Measurements from ENCODE around the gene PSKH1. TPM values are rescaled to one million over a fixed set of nuclear protein-coding genes. Genes with fewer than 3 reads are reported as not detected.

Gene PSKH1
- total and polyA plus RNA-seq, 2 experiments from 2014 or later: 29.2 to 44.6 TPM

GRCh38 chr16:67858500-67858899 is 34.6 kb upstream of the PSKH1 start:
- peaks cover 95% of the 10 kb centered on the region for H3K79me2 ChIP-seq
- 85% methylated on average over 4 of the region's 4 CpGs for WGBS (ENCODE audit: low lambda C conversion rate, missing lambda C conversion rate)
- no peak overlapping the region for H2AFZ ChIP-seq
- no peak overlapping the region for H3K4me3 ChIP-seq
- H3K27me3 ChIP-seq: no peaks in the 10 kb centered on the region
- peak overlapping the region; percentile 49 for H3K4me2 ChIP-seq
- DNase-seq (ENCODE audit: low spot score): peak; percentile 44
- no peaks in the 10 kb centered on the region for H3K36me3 ChIP-seq (replicated peaks; ENCODE audit: insufficient read depth, low read depth)
- H3K9me2 ChIP-seq (replicated peaks; ENCODE audit: insufficient read depth): no peaks in the 10 kb centered on the region
- H3K27ac ChIP-seq: peak overlapping the region; percentile 97
- H3K4me1 ChIP-seq (ENCODE audit: insufficient read depth): peaks cover 25% of the 10 kb centered on the region
- no peaks in the 10 kb centered on the region for H3K9me3 ChIP-seq (ENCODE audit: low read depth)
- no peak for TF ChIP-seq EZH2 (IDR thresholded peaks at IDR 0.05; ENCODE audit: borderline replicate concordance)
- peaks cover 87% of the 10 kb centered on the region for H4K20me1 ChIP-seq (ENCODE audit: insufficient read depth, poor library complexity, severe bottlenecking)

GRCh38 chr16:67860589-67861398 is 32.3 kb upstream of the PSKH1 start:
- H3K4me1 ChIP-seq (ENCODE audit: insufficient read depth): peaks cover 19% of the 10 kb centered on the region
- no peak overlapping the region for H3K4me2 ChIP-seq
- DNase-seq (ENCODE audit: low spot score): no peak
- TF ChIP-seq EZH2 (IDR thresholded peaks at IDR 0.05; ENCODE audit: borderline replicate concordance): no peak
- TF ChIP-seq EZH2phosphoT487 (IDR thresholded peaks at IDR 0.05; ENCODE audit: low read depth, severe bottlenecking, unreplicated experiment): no peak
- TF ChIP-seq, protein P1, sequence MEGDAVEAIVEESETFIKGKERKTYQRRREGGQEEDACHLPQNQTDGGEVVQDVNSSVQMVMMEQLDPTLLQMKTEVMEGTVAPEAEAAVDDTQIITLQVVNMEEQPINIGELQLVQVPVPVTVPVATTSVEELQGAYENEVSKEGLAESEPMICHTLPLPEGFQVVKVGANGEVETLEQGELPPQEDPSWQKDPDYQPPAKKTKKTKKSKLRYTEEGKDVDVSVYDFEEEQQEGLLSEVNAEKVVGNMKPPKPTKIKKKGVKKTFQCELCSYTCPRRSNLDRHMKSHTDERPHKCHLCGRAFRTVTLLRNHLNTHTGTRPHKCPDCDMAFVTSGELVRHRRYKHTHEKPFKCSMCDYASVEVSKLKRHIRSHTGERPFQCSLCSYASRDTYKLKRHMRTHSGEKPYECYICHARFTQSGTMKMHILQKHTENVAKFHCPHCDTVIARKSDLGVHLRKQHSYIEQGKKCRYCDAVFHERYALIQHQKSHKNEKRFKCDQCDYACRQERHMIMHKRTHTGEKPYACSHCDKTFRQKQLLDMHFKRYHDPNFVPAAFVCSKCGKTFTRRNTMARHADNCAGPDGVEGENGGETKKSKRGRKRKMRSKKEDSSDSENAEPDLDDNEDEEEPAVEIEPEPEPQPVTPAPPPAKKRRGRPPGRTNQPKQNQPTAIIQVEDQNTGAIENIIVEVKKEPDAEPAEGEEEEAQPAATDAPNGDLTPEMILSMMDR (IDR thresholded peaks at IDR 0.05; ENCODE audit: poor library complexity): no peak
- peaks cover 73% of the 10 kb centered on the region for H4K20me1 ChIP-seq (ENCODE audit: insufficient read depth, poor library complexity, severe bottlenecking)
- H3K27ac ChIP-seq: peak overlapping the region; percentile 46
- no peaks in the 10 kb centered on the region for H3K27me3 ChIP-seq
- no peak overlapping the region for H2AFZ ChIP-seq
- no peak overlapping the region for H3K4me3 ChIP-seq
- WGBS (ENCODE audit: low lambda C conversion rate, missing lambda C conversion rate): 89% methylated on average over 8 of the region's 8 CpGs
- H3K9me2 ChIP-seq (replicated peaks; ENCODE audit: insufficient read depth): no peaks in the 10 kb centered on the region
- peaks cover 92% of the 10 kb centered on the region for H3K79me2 ChIP-seq
- H3K36me3 ChIP-seq (replicated peaks; ENCODE audit: insufficient read depth, low read depth): no peaks in the 10 kb centered on the region
- H3K9me3 ChIP-seq (ENCODE audit: low read depth): no peaks in the 10 kb centered on the region

GRCh38 chr16:67861877-67862276 is 31.2 kb upstream of the PSKH1 start:
- no peak overlapping the region for H2AFZ ChIP-seq
- TF ChIP-seq EZH2phosphoT487 (IDR thresholded peaks at IDR 0.05; ENCODE audit: low read depth, severe bottlenecking, unreplicated experiment) (no peak), EZH2 (IDR thresholded peaks at IDR 0.05; ENCODE audit: borderline replicate concordance) (no peak)
- TF ChIP-seq, protein P1 (IDR thresholded peaks at IDR 0.05; ENCODE audit: poor library complexity): no peak
- no peaks in the 10 kb centered on the region for H3K27me3 ChIP-seq
- peaks cover 90% of the 10 kb centered on the region for H3K79me2 ChIP-seq
- H3K4me1 ChIP-seq (ENCODE audit: insufficient read depth): peaks cover 14% of the 10 kb centered on the region
- H3K9me3 ChIP-seq (ENCODE audit: low read depth): no peaks in the 10 kb centered on the region
- DNase-seq (ENCODE audit: low spot score): no peak
- no peak overlapping the region for H3K4me2 ChIP-seq
- no peak overlapping the region for H3K27ac ChIP-seq
- no peaks in the 10 kb centered on the region for H3K36me3 ChIP-seq (replicated peaks; ENCODE audit: insufficient read depth, low read depth)
- WGBS (ENCODE audit: low lambda C conversion rate, missing lambda C conversion rate): 98% methylated on average over 6 of the region's 6 CpGs
- H4K20me1 ChIP-seq (ENCODE audit: insufficient read depth, poor library complexity, severe bottlenecking): peaks cover 62% of the 10 kb centered on the region
- no peak overlapping the region for H3K4me3 ChIP-seq
- H3K9me2 ChIP-seq (replicated peaks; ENCODE audit: insufficient read depth): no peaks in the 10 kb centered on the region
